Naive thymus-derived CD4-positive, alpha-beta T cell (primary cell): ENCODE measurements around the gene NPLOC4. TPM values are rescaled to one million over a fixed set of nuclear protein-coding genes. Genes with fewer than 3 reads are reported as not detected.
A peak's percentile ranks its signal among the peaks of the same experiment; 100 is the strongest.

Experiments used
- ATAC-seq: fragments of 150-1000 bp; cut with Tn5 transposase; 2 replicates; pipeline ENCODE4 v1.10.0; 2021; ENCODE audit warnings: mild to moderate bottlenecking, moderate library complexity
- CTCF ChIA-PET: fragments of 350-600 bp; sonication (Branson Sonifier 250); formaldehyde crosslinking; loops from one replicate; lab custom pipeline; 2021; ENCODE audit warnings: antibody characterized with exemption; lab: Charles Lee
- POLR2A ChIA-PET: fragments of 350-600 bp; sonication (Branson Sonifier 250); formaldehyde crosslinking; loops from one replicate; lab custom pipeline; 2021; ENCODE audit warnings: antibody characterized with exemption, inconsistent platforms; lab: Charles Lee
- DNase-seq, 9 donors: peaks; one replicate each; pipeline versions ENCODE4 v3.0.0 to v3.0.0-alpha.2; 2020 to 2022; ENCODE audit warnings: mixed read lengths in 1 of 9
- H3K27ac ChIP-seq: one replicate; pipeline ENCODE4 v1.7.0; 2013; ENCODE audit warnings: mild to moderate bottlenecking, low read depth, low read length, moderate library complexity
- H3K27me3 ChIP-seq, 2 donors: one replicate each; pipeline ENCODE4 v1.7.0; 2013; ENCODE audit warnings: low read length in 2 of 2, mild to moderate bottlenecking in 2 of 2, moderate library complexity in 2 of 2; ENCODE audit not compliant: control insufficient read depth in 2 of 2, insufficient read depth in 2 of 2
- H3K36me3 ChIP-seq, 3 experiments: 1 replicate in 2 of 3; 2 replicates in 1 of 3; pipeline ENCODE4 v1.7.0; 2013; ENCODE audit warnings: low read length in 3 of 3, mild to moderate bottlenecking in 3 of 3, moderate library complexity in 1 of 3; ENCODE audit not compliant: insufficient read depth in 3 of 3, control insufficient read depth in 2 of 3
- H3K4me1 ChIP-seq, 2 donors: one replicate each; pipeline ENCODE4 v1.7.0; 2013; ENCODE audit warnings: low read length in 2 of 2, mild to moderate bottlenecking in 2 of 2, moderate library complexity in 1 of 2; ENCODE audit not compliant: control insufficient read depth in 2 of 2, insufficient read depth in 2 of 2
- H3K4me3 ChIP-seq: 2 replicates; pipeline ENCODE4 v1.7.0; 2013; ENCODE audit warnings: mild to moderate bottlenecking, low read length
- H3K9me3 ChIP-seq, 3 experiments: 1 replicate in 2 of 3; 2 replicates in 1 of 3; pipeline ENCODE4 v1.7.0; 2013; ENCODE audit warnings: low read length in 3 of 3; ENCODE audit not compliant: control insufficient read depth in 2 of 3
- H3K27ac Mint-ChIP-seq, 9 donors: one replicate each; pipeline ENCODE4 v1.8.0; 2020 to 2022; ENCODE audit warnings: mixed read lengths in 9 of 9, mild to moderate bottlenecking in 8 of 9, moderate library complexity in 5 of 9, inconsistent platforms in 2 of 9
- H3K27me3 Mint-ChIP-seq, 5 donors: one replicate each; pipeline ENCODE4 v1.8.0; 2021 to 2022; ENCODE audit warnings: mixed read lengths in 5 of 5, mild to moderate bottlenecking in 1 of 5
- H3K36me3 Mint-ChIP-seq, 5 donors: one replicate each; pipeline ENCODE4 v1.8.0; 2020 to 2022; ENCODE audit warnings: mixed read lengths in 5 of 5, mild to moderate bottlenecking in 3 of 5, inconsistent platforms in 1 of 5
- H3K4me1 Mint-ChIP-seq, 7 donors: one replicate each; pipeline ENCODE4 v1.8.0; 2020 to 2022; ENCODE audit warnings: mixed read lengths in 7 of 7, mild to moderate bottlenecking in 3 of 7, inconsistent platforms in 1 of 7
- H3K4me3 Mint-ChIP-seq, 10 donors: one replicate each; pipeline ENCODE4 v1.8.0; 2020 to 2022; ENCODE audit warnings: mild to moderate bottlenecking in 10 of 10, mixed read lengths in 10 of 10, moderate library complexity in 6 of 10, inconsistent platforms in 2 of 10
- H3K9me3 Mint-ChIP-seq, 11 donors: one replicate each; pipeline ENCODE4 v1.8.0; 2020 to 2022; ENCODE audit warnings: mixed read lengths in 11 of 11, mild to moderate bottlenecking in 4 of 11, inconsistent platforms in 1 of 11, moderate library complexity in 1 of 11
- intact Hi-C, 2 donors: fragments of 100-400 bp; cut with micrococcal nuclease; formaldehyde crosslinking; loops; one replicate each; pipeline ENCODE4 v1.15.1; 2023
- polyA plus RNA-seq, 2 donors: library from polyadenylated mRNA; unstranded; fragments of 300-500 nt; fragmentation: Illumina TruSeq; gene quantifications; one replicate each; pipeline ENCODE4 v1.2.3, GENCODE V29; 2021
- total RNA-seq, 6 experiments: library from RNA in 5 of 6; stranded (reverse) in 5 of 6; gene quantifications; 1 replicate in 5 of 6; 2 replicates in 1 of 6; pipeline ENCODE4 v1.2.3 and lab custom pipeline; 2021 to 2026

NPLOC4 gene
- total and polyA plus RNA-seq, 7 experiments from 2014 or later: 47.8 to 125 (median 84.2) TPM

DNA sequence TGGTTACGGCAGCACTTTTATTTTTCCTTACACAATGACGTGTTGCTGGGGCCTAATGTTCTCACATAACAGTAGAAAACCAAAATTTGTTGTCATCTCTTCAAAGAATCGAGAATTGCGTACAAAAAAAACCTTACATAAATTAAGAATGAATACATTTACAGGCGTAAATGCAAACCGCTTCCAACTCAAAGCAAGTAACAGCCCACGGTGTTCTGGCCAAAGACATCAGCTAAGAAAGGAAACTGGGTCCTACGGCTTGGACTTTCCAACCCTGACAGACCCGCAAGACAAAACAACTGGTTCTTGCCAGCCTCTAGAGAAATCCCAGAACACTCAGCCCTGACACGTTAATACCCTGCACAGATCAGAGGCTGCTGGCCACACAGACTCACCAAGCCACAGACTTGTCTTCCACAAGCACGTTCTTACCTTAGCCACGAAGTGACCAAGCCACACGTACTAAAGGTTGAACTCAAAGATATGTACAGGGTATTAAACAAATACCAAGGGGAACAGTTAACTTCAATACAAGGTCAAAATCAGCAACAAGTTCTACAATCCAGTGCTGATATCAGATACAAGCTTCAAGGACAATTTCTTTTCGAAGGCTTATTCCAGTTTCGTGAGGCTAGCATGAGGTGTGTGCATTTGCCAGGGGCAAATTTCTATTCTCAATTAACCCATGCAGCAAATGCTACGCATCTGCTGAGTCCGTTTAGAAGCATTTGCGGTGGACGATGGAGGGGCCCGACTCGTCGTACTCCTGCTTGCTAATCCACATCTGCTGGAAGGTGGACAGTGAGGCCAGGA lies 126.7 kb downstream of the NPLOC4 start:
- peaks cover 10 to 43% (median 34%) of the 10 kb centered on the region in 5 donors for H3K36me3 Mint-ChIP-seq
- Histone ChIP-seq H3K4me1 (peaks cover 12 to 16% of the 10 kb centered on the region in 2 donors), H3K9me3 (no peaks in the 10 kb centered on the region), H3K4me3 (peak overlapping the region; percentile 77), H3K36me3 (peaks cover 19 to 34% (median 22%) of the 10 kb centered on the region in 3 experiments), H3K27ac (peak overlapping the region; percentile 68), H3K27me3 (no peaks in the 10 kb centered on the region)
- H3K4me1 Mint-ChIP-seq: peaks cover 24 to 41% (median 37%) of the 10 kb centered on the region in 7 donors
- peak overlapping the region; percentile 91 to 100 (median 98) for H3K4me3 Mint-ChIP-seq
- peaks cover 0 to 10% (median 0%) of the 10 kb centered on the region in 5 donors for H3K27me3 Mint-ChIP-seq
- POLR2A ChIA-PET: interaction anchor here (0.5 to 7.5 kb wide), 20 partner anchors 8 to 1159 kb away, joined by 3 to 65 read pairs (median 4); partner anchors contain the start of genes ARL16, FAAP100, HGS and MRPL12
- intact Hi-C loops: loop anchor here (5.0 to 10.0 kb wide), 6 partner anchors 113 to 1698 kb away; partner anchors contain the start of genes ARL16 (in 2 of the 2), BAHCC1 (in 2 of the 2), HGS (in 2 of the 2) and CCDC137 (in 1 of the 2)
- CTCF ChIA-PET: interaction anchor here (1.6 kb wide), 1 partner anchor 26 kb away, joined by 3 read pairs; no protein-coding TSS in a partner anchor
- peaks cover 0 to 19% (median 0%) of the 10 kb centered on the region in 11 donors for H3K9me3 Mint-ChIP-seq
- peak in 4 of 9 donors; percentile 22 to 53 (median 39) for DNase-seq
- peak overlapping the region; percentile 92 to 99 (median 95) for H3K27ac Mint-ChIP-seq
- no peak for ATAC-seq

DNA sequence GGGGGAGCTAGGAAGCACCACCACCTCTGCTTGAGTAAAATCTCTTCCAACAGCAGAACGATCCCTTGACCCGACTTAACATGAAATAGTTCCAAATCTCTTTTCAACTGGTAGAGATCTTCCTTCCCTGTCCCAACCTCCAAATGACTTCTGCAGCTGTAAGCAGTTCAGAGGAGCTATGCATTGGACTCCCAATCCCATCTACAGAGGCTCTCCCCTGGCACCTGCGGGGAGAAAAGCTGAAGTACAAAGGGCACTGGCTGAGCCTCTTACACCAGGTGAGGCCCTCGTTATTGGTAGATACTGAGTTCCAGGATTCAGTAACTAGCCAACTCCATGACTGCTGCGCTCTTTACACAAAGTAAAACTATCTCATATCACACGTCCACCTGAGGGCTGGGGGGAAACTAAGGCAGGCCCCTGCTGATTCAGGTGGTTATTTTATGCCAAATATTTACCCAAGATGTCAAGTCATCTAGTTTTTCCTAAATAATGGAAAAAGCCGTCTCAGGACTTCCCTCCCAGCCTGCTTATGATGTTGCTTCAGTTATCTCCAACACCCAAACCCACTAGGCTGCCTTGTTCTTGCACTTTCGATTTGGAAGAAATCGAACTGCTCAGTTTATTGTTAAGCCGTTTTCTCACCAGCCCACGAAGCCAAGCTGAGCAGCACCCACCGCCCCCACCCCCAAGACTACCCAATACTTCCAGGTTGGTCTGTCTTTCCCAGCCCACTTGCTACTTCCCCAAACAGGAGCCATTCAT lies 127.5 kb downstream of the NPLOC4 start:
- Mint-ChIP-seq H3K27me3 (peaks cover 0 to 14% (median 0%) of the 10 kb centered on the region in 5 donors), H3K4me1 (peaks cover 22 to 40% (median 35%) of the 10 kb centered on the region in 7 donors), H3K4me3 (peak overlapping the region; percentile 91 to 100 (median 98)), H3K27ac (peak overlapping the region; percentile 92 to 99 (median 95)), H3K9me3 (peaks cover 0 to 19% (median 0%) of the 10 kb centered on the region in 11 donors), H3K36me3 (peaks cover 10 to 41% (median 34%) of the 10 kb centered on the region in 5 donors)
- H3K4me1 ChIP-seq: peaks cover 12 to 16% of the 10 kb centered on the region in 2 donors
- no peaks in the 10 kb centered on the region for H3K27me3 ChIP-seq
- intact Hi-C loops: no loop called here
- no peak for ATAC-seq
- peaks cover 19 to 34% (median 22%) of the 10 kb centered on the region in 3 experiments for H3K36me3 ChIP-seq
- H3K27ac ChIP-seq: peak overlapping the region; percentile 68
- ChIA-PET POLR2A (interaction anchor here (0.6 to 7.5 kb wide), 19 partner anchors 9 to 1511 kb away, joined by 3 to 65 read pairs (median 5); partner anchors contain the start of genes CEP131, FAAP100, MRPL12 and NDUFAF8), CTCF (interaction anchor here (1.3 kb wide), 1 partner anchor 10 kb away, joined by 4 read pairs; no protein-coding TSS in a partner anchor)
- H3K4me3 ChIP-seq: peak overlapping the region; percentile 77
- no peaks in the 10 kb centered on the region for H3K9me3 ChIP-seq
- DNase-seq: peak in 6 of 9 donors; percentile 41 to 73 (median 56)

DNA sequence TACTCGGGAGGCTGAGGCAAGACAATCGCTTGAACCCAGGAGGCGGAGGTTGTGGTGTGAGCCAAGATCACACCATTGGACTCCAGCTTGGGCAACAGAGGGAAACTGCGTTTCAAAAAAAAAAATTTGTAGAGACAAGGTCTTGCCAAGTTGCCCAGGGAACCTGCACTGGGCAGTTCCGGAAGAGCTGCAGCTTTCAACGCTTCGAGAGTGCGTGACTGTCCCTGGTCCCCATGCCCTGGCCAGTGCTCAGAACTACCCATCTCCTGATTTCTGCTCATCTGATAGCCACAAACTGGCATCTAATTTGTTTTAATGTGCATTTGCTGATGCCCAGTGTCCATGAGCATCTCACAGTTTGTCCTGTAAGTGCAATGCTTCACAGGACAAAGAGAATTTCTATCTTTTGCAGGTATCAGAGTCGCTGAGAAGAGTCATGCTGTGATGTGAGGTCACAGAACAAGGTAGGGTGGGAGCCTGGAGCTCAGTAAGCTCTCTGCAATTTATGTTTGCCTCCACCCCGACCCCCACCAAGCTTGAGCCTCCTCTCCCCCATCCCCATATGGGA lies 128.2 kb downstream of the NPLOC4 start:
- Histone ChIP-seq H3K27me3 (no peaks in the 10 kb centered on the region), H3K4me3 (peak overlapping the region; percentile 77), H3K36me3 (peaks cover 19 to 34% (median 22%) of the 10 kb centered on the region in 3 experiments), H3K4me1 (peaks cover 12 to 16% of the 10 kb centered on the region in 2 donors), H3K27ac (peak overlapping the region; percentile 68), H3K9me3 (no peaks in the 10 kb centered on the region)
- Mint-ChIP-seq H3K36me3 (peaks cover 10 to 41% (median 34%) of the 10 kb centered on the region in 5 donors), H3K9me3 (peaks cover 0 to 19% (median 0%) of the 10 kb centered on the region in 11 donors), H3K27me3 (peaks cover 0 to 17% (median 0%) of the 10 kb centered on the region in 5 donors), H3K4me1 (peaks cover 22 to 40% (median 35%) of the 10 kb centered on the region in 7 donors), H3K27ac (peak overlapping the region; percentile 92 to 99 (median 95)), H3K4me3 (peak overlapping the region; percentile 91 to 100 (median 98))
- ATAC-seq (no peak), DNase-seq (no peak)
- intact Hi-C loops: no loop called here
- ChIA-PET POLR2A (interaction anchor here (0.7 to 7.5 kb wide), 18 partner anchors 9 to 1511 kb away, joined by 3 to 65 read pairs (median 4); partner anchors contain the start of genes CEP131, FAAP100, MRPL12 and NDUFAF8), CTCF (interaction anchor here (1.3 kb wide), 1 partner anchor 10 kb away, joined by 4 read pairs; no protein-coding TSS in a partner anchor)

Other genes starting within 250 kb of the NPLOC4 start
- 1 to 10 TPM in 1 of 5 experiments, under 1 TPM in 3, not detected in 1; 0.05 to 3.8 (median 0.68) TPM for gene BAHCC1, start 241.7 kb downstream of the NPLOC4 start, total RNA-seq
- not detected for gene BAHCC1, start 241.7 kb downstream of the NPLOC4 start, polyA plus RNA-seq
- 1,000 to 10,000 TPM in 4 of 5 experiments, 100 to 1,000 TPM in 1; 971 to 4,639 (median 1,185) TPM for gene ACTG1, start 124.3 kb downstream of the NPLOC4 start, total RNA-seq
- 1,000 to 10,000 TPM; 1,098 to 1,433 TPM for gene ACTG1, start 124.3 kb downstream of the NPLOC4 start, polyA plus RNA-seq
- 1 to 10 TPM in 2 of 5 experiments, under 1 TPM in 3; 0.56 to 1.6 (median 0.70) TPM for gene FSCN2, start 108.7 kb downstream of the NPLOC4 start, total RNA-seq
- not detected for gene FSCN2, start 108.7 kb downstream of the NPLOC4 start, polyA plus RNA-seq
- gene FAAP100, start 84.8 kb downstream of the NPLOC4 start, total RNA-seq: 10 to 100 TPM; 28.8 to 57.0 (median 43.6) TPM
- 10 to 100 TPM in 1 of 2 donors, 1 to 10 TPM in 1; 9.0 to 20.1 TPM for gene FAAP100, start 84.8 kb downstream of the NPLOC4 start, polyA plus RNA-seq
- 1 to 10 TPM in 2 of 5 experiments, under 1 TPM in 3; 0.32 to 1.9 (median 0.51) TPM for gene TSPAN10, start 84 bp upstream of the NPLOC4 start, total RNA-seq
- gene TSPAN10, start 84 bp upstream of the NPLOC4 start, polyA plus RNA-seq: under 1 TPM; 0.33 to 0.98 TPM
- 10 to 100 TPM in 1 of 5 experiments, 1 to 10 TPM in 4; 1.0 to 28.0 (median 1.9) TPM for gene PDE6G, start 19.4 kb upstream of the NPLOC4 start, total RNA-seq
- gene PDE6G, start 19.4 kb upstream of the NPLOC4 start, polyA plus RNA-seq: 1 to 10 TPM; 2.0 to 2.6 TPM
- gene OXLD1, start 29.5 kb upstream of the NPLOC4 start, total RNA-seq: 10 to 100 TPM; 35.9 to 61.9 (median 47.5) TPM
- gene OXLD1, start 29.5 kb upstream of the NPLOC4 start, polyA plus RNA-seq: 100 to 1,000 TPM; 108 to 123 TPM
- 10 to 100 TPM; 16.3 to 33.5 (median 27.1) TPM for gene CCDC137, start 29.6 kb upstream of the NPLOC4 start, total RNA-seq
- gene CCDC137, start 29.6 kb upstream of the NPLOC4 start, polyA plus RNA-seq: 10 to 100 TPM; 10.0 to 26.0 TPM
- gene ARL16, start 46.7 kb upstream of the NPLOC4 start, total RNA-seq: 10 to 100 TPM; 12.0 to 30.6 (median 30.1) TPM
- 10 to 100 TPM; 33.6 to 35.3 TPM for gene ARL16, start 46.7 kb upstream of the NPLOC4 start, polyA plus RNA-seq
- 100 to 1,000 TPM; 108 to 174 (median 153) TPM for gene HGS, start 46.9 kb upstream of the NPLOC4 start, total RNA-seq
- 10 to 100 TPM; 19.8 to 40.3 TPM for gene HGS, start 46.9 kb upstream of the NPLOC4 start, polyA plus RNA-seq
- gene MRPL12, start 66.3 kb upstream of the NPLOC4 start, total RNA-seq: 10 to 100 TPM; 21.3 to 83.8 (median 26.6) TPM
- gene MRPL12, start 66.3 kb upstream of the NPLOC4 start, polyA plus RNA-seq: 10 to 100 TPM; 46.3 to 51.7 TPM
- gene SLC25A10, start 75.2 kb upstream of the NPLOC4 start, total RNA-seq: 10 to 100 TPM in 1 of 5 experiments, 1 to 10 TPM in 4; 4.0 to 27.4 (median 6.2) TPM
- 1 to 10 TPM; 3.4 to 5.2 TPM for gene SLC25A10, start 75.2 kb upstream of the NPLOC4 start, polyA plus RNA-seq
- gene GCGR, start 167.0 kb upstream of the NPLOC4 start, total RNA-seq: not detected
- not detected for gene GCGR, start 167.0 kb upstream of the NPLOC4 start, polyA plus RNA-seq
- 10 to 100 TPM; 41.1 to 65.3 (median 53.1) TPM for gene MCRIP1, start 196.2 kb upstream of the NPLOC4 start, total RNA-seq
- 10 to 100 TPM; 44.5 to 59.0 TPM for gene MCRIP1, start 196.2 kb upstream of the NPLOC4 start, polyA plus RNA-seq
- gene PPP1R27, start 197.9 kb upstream of the NPLOC4 start, total RNA-seq: not detected
- gene PPP1R27, start 197.9 kb upstream of the NPLOC4 start, polyA plus RNA-seq: under 1 TPM in 1 of 2 donors, not detected in 1; 0.13 TPM
- 100 to 1,000 TPM; 188 to 568 (median 304) TPM for gene P4HB, start 223.4 kb upstream of the NPLOC4 start, total RNA-seq
- gene P4HB, start 223.4 kb upstream of the NPLOC4 start, polyA plus RNA-seq: 100 to 1,000 TPM; 161 to 224 TPM
- gene ARHGDIA, start 234.2 kb upstream of the NPLOC4 start, total RNA-seq: 100 to 1,000 TPM; 308 to 671 (median 465) TPM
- 100 to 1,000 TPM in 1 of 2 donors, 10 to 100 TPM in 1; 66.5 to 140 TPM for gene ARHGDIA, start 234.2 kb upstream of the NPLOC4 start, polyA plus RNA-seq